ENCODE results near the gene EPN2.

GRCh38 chr17:19329136-19329535, 92.0 kb downstream of the EPN2 start:
- TF ChIP-seq CTCF (IDR thresholded peaks at IDR 0.05), result no peak
- TF ChIP-seq POLR2A (IDR thresholded peaks at IDR 0.05), result no peak

Data from testis (tissue), 2 donors.